GM19035 (cell line): Measurements from ENCODE around the gene SERPINF2.
"Not testable (repeated sequence)": the region's sequence is repeated elsewhere in the genome, so short reads cannot be mapped to it uniquely, and the experiment has no call there.

Experiments used
- ATAC-seq: cut with Tn5 transposase; IDR thresholded peaks from one replicate; pipeline ENCODE4 v1.9.1; 2021; ENCODE audit not compliant: unreplicated experiment

The SERPINF2 gene

GRCh38 chr17:1742371-1743087, at the start of gene SERPINF2:
TSS of gene SERPINF2 (plus strand) at chr17:1742871. CDS start at chr17:1744996, 2,125 bp downstream.
- ATAC-seq, result no peak

- no peak for ATAC-seq
Measured at GRCh38 chr17:1693339-1693738, 49.3 kb upstream of the SERPINF2 start.

GRCh38 chr17:1695365-1695764, 47.3 kb upstream of the SERPINF2 start:
- no peak for ATAC-seq

GRCh38 chr17:1697681-1698080, 45.0 kb upstream of the SERPINF2 start:
- ATAC-seq, result no peak

GRCh38 chr17:1699891-1700290, 42.8 kb upstream of the SERPINF2 start:
- ATAC-seq, result not testable (repeated sequence)

- ATAC-seq, result no peak
Measured at GRCh38 chr17:1703063-1703462, 39.6 kb upstream of the SERPINF2 start.

- ATAC-seq, result no peak
Measured at GRCh38 chr17:1705004-1705403, 37.7 kb upstream of the SERPINF2 start.

- no peak for ATAC-seq
Measured at GRCh38 chr17:1707107-1707506, 35.6 kb upstream of the SERPINF2 start.

- not testable (repeated sequence) for ATAC-seq
Measured at GRCh38 chr17:1708791-1709346, 33.8 kb upstream of the SERPINF2 start.

- no peak for ATAC-seq
Measured at GRCh38 chr17:1709403-1709951, 33.2 kb upstream of the SERPINF2 start.

- ATAC-seq, result no peak
Measured at GRCh38 chr17:1709971-1710806, 32.5 kb upstream of the SERPINF2 start, which contains the start of gene TLCD2. TSS of gene TLCD2 (minus strand) at chr17:1710377. CDS start at chr17:1710242, 135 bp downstream.

GRCh38 chr17:1710807-1711553, 31.7 kb upstream of the SERPINF2 start:
- no peak for ATAC-seq

GRCh38 chr17:1711804-1712203, 30.9 kb upstream of the SERPINF2 start:
- no peak for ATAC-seq

GRCh38 chr17:1712271-1712670, 30.4 kb upstream of the SERPINF2 start:
- no peak for ATAC-seq

- ATAC-seq, result no peak
Measured at GRCh38 chr17:1713160-1713877, 29.4 kb upstream of the SERPINF2 start.

- ATAC-seq, result no peak
Measured at GRCh38 chr17:1713878-1714426, 28.7 kb upstream of the SERPINF2 start.

GRCh38 chr17:1714427-1714979, 28.2 kb upstream of the SERPINF2 start:
- no peak for ATAC-seq

GRCh38 chr17:1714980-1715802, 27.5 kb upstream of the SERPINF2 start:
- no peak for ATAC-seq

- no peak for ATAC-seq
Measured at GRCh38 chr17:1715803-1716075, 26.9 kb upstream of the SERPINF2 start.
